HFF-Myc (cell line): Measurements from ENCODE around the gene SIRT3.
A peak's percentile ranks its signal among the peaks of the same experiment; 100 is the strongest.
"Not testable (repeated sequence)": the region's sequence is repeated elsewhere in the genome, so short reads cannot be mapped to it uniquely, and the experiment has no call there.

Source experiments
- DNase-seq: peaks from one replicate; pipeline ENCODE4 v3.0.0-alpha.2; 2011; ENCODE audit warnings: low read depth; ENCODE audit errors: extremely low read depth
- H3K4me3 ChIP-seq: replicated peaks from 2 replicates; pipeline ENCODE4 v1.5.1; 2011; ENCODE audit warnings: low read depth, mild to moderate bottlenecking, control low read depth, low read length
- CTCF ChIP-seq: IDR thresholded peaks from 2 replicates; pipeline ENCODE4 v1.5.1; 2012; ENCODE audit warnings: mild to moderate bottlenecking, low read depth, low read length, control low read depth; ENCODE audit errors: missing control alignments

The SIRT3 gene

GRCh38 chr11:196786-197731 lies 39.1 kb downstream of the SIRT3 start:
- DNase-seq: no peak
- H3K4me3 ChIP-seq: no peak overlapping the region
- no peak for TF ChIP-seq CTCF

- H3K4me3 ChIP-seq, DNase-seq: not testable (repeated sequence)
Observed at GRCh38 chr11:193481-193880, 42.7 kb downstream of the SIRT3 start.

- DNase-seq, H3K4me3 ChIP-seq: not testable (repeated sequence)
Observed at GRCh38 chr11:192674-193128, 43.4 kb downstream of the SIRT3 start, which contains the start of gene SCGB1C1. Gene SCGB1C1 (plus strand): TSS chr11:193078. CDS start chr11:193100, 22 bp downstream.

GRCh38 chr11:191490-192478 lies 44.4 kb downstream of the SIRT3 start:
- TF ChIP-seq CTCF: peak; percentile 30
- DNase-seq, H3K4me3 ChIP-seq: not testable (repeated sequence)

- not testable (repeated sequence) for DNase-seq, H3K4me3 ChIP-seq
Observed at GRCh38 chr11:190546-190945, 45.6 kb downstream of the SIRT3 start.

GRCh38 chr11:189843-190311 lies 46.3 kb downstream of the SIRT3 start:
- DNase-seq, H3K4me3 ChIP-seq: not testable (repeated sequence)

- not testable (repeated sequence) for DNase-seq, H3K4me3 ChIP-seq
- peak; percentile 7 for TF ChIP-seq CTCF
Observed at GRCh38 chr11:189200-189783, 46.9 kb downstream of the SIRT3 start.

GRCh38 chr11:180242-180641 lies 55.9 kb downstream of the SIRT3 start:
- not testable (repeated sequence) for H3K4me3 ChIP-seq, DNase-seq
- TF ChIP-seq CTCF: peak; percentile 5
